SK-N-SH (cell line): Measurements from ENCODE around the gene SH3GL2.

Experiments
- CTCF ChIP-seq: fragments of 200-600 bp; sonication (generic); IDR thresholded peaks from 2 replicates; pipeline ENCODE4 v1.6.1; 2017; ENCODE audit warnings: antibody characterized with exemption, mild to moderate bottlenecking, moderate library complexity
- JUND ChIP-seq: IDR thresholded peaks from 2 replicates; pipeline ENCODE4 v1.4.0; 2012
- MXI1 ChIP-seq: IDR thresholded peaks from 2 replicates; pipeline ENCODE4 v1.6.1; 2012; ENCODE audit warnings: mild to moderate bottlenecking, low read depth, low read length, improper control_type of control experiment
- POLR2AphosphoS5 ChIP-seq: IDR thresholded peaks from 2 replicates; pipeline ENCODE4 v1.6.1; 2012; ENCODE audit warnings: low read depth, low read length
- REST ChIP-seq: IDR thresholded peaks from 2 replicates; pipeline ENCODE4 v1.6.1; 2012; ENCODE audit warnings: mild to moderate bottlenecking, low read depth, low read length, moderate library complexity
- TEAD4 ChIP-seq: IDR thresholded peaks from 2 replicates; pipeline ENCODE4 v1.4.0; 2012; ENCODE audit warnings: mild to moderate bottlenecking, borderline replicate concordance; ENCODE audit not compliant: insufficient read depth

- no peak for TF ChIP-seq CTCF
- no peak for TF ChIP-seq REST
- TF ChIP-seq POLR2AphosphoS5 = no peak
- TF ChIP-seq JUND = no peak
- TF ChIP-seq TEAD4 = no peak
- TF ChIP-seq MXI1 = no peak
Measured at GRCh38 chr9:17832812-17833211, 253.9 kb downstream of the SH3GL2 start.
